ENCODE data around the gene CAPN10. TPM values are rescaled to one million over a fixed set of nuclear protein-coding genes. Genes with fewer than 3 reads are reported as not detected.
"Not testable (repeated sequence)": the region's sequence is repeated elsewhere in the genome, so short reads cannot be mapped to it uniquely, and the experiment has no call there.

CAPN10 gene
- polyA plus RNA-seq, 4 donors, result 20.5 to 41.1 (median 20.8) TPM

GRCh38 chr2:240601831-240602160 lies 15.3 kb downstream of the CAPN10 start:
- DNase-seq (ENCODE audit: low read depth in 4 of 4, low spot score in 3 of 4), result no peak

DNA sequence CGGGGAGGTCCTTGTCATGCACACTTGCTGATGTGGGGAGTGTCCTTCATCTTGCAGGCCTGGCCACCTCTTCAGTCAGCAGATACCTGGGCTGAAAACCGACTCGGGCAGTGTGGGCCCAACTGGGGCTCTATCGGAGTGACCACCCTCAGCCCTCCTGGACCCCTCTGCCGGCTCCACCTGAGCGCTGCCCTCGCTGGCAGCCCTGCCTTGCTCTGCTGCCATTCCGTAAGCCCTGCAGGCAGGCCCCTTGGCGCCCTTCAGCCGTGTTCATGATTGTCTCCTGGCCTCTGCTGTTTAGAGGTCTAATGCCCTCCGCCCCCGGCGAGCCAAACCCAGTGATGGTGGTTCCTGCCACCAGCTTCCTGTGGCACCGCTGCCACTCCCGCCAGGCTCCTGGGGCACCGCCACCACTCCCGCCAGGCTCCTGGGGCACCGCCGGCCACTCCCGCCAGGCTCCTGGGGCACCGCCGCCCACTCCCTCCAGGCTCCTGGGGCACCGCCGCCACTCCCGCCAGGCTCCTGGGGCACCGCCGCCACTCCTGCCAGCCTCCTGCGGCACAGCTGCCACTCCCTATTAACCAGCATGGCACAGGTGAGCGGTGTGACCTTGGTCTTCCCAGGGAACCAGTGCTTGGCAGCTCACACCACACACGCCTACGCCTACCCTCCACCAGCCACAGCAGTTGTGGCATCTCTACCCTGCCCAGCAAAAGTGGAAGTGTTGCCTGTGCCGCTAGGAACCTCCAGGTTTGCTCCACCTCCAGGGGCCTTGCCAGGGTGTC lies 15.9 kb downstream of the CAPN10 start:
- DNase-seq (ENCODE audit: low read depth in 4 of 4, low spot score in 3 of 4), result no peak

- DNase-seq (ENCODE audit: low read depth in 4 of 4, low spot score in 3 of 4), result no peak
Measured at GRCh38 chr2:240603081-240603835, 16.7 kb downstream of the CAPN10 start.

- DNase-seq (ENCODE audit: low read depth in 4 of 4, low spot score in 3 of 4), result no peak
Measured at GRCh38 chr2:240603846-240604245, 17.3 kb downstream of the CAPN10 start.

- DNase-seq (ENCODE audit: low read depth in 4 of 4, low spot score in 3 of 4), result peak in 3 of 4 donors; percentile 39 to 59 (median 58)
Measured at GRCh38 chr2:240604291-240604938, 17.9 kb downstream of the CAPN10 start.

DNA sequence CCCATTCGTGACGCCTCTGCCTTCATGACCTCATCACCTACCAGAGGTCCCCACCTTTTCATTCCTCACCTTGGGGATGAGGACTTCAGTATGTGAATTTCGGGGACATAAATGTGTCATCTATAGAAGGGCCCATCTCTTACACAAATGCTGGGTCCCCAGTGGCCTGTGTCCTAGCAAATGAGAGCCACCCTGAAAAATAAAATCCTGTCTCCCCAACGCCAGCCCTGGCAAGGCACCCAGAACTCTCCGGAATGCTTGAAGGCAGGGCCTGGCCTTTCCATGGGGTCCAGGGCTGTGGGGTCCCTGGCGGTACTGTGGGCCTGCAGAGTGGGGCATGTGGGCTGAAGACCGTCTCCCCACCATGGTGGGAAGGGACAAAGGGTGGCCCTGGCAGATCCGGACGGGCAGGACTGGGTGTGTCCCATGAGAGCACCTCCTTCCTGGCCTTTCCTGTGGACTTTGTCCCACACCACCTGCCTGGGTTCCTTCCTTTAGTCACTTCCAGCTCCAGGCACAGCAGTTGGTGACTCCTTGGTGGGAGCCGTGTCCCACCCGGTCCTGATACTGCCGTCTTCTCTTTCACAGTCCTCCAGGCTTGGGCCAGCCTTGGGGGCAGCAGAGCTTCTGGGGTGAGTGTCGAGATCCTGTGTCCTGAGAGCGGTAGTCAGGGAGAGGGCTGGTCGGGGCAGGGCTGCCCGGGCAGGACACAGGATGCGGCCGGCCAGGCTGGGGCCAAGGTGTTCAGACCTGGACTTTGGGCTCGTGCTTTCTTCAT lies 18.6 kb downstream of the CAPN10 start:
- no peak for DNase-seq (ENCODE audit: low read depth in 4 of 4, low spot score in 3 of 4)

DNA sequence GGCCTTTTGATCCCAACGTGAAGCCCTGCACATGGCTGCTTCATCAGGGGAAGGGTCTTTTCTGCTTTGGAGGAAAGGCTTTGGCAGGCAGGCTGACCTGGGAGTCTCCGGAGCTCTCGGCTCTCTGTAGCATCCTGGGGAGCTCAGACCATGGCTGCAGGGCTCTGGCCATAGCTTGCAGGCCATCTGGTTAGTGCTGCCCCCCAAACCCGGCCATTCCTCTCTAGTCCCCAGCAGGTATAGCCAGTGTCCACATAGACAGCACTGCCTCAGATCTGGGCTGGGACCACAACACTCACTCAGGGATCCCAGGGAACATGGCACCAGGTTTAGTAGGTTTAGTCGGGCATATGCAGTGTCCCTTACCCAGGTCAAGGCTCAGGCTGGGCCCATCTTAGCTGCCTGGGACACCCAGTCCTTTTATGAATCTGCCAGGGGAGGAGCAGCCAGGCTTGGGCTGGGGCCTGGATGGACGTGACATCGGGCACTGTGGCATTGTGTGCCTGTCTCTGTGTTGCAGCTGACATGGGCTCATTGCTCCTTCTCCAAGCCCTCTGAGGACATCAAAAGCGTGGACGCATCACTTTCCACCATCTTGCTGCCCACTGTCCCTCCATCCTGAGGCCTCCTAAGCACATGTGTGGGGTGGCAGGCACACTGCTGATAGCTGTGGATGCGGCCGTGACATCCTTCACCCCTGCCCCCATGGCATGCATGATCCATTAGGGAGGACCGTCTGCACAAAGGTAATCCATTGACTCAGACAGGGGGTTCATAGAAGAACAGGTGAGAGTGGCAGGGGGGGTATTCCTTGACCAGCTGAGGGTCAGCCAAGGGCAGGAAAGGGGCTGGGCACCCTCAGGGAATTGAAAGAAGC lies 19.6 kb downstream of the CAPN10 start:
- no peak for DNase-seq (ENCODE audit: low read depth in 4 of 4, low spot score in 3 of 4)

- no peak for DNase-seq (ENCODE audit: low read depth in 4 of 4, low spot score in 3 of 4)
Measured at GRCh38 chr2:240611601-240612210, 25.2 kb downstream of the CAPN10 start.

GRCh38 chr2:240613781-240614180 lies 27.2 kb downstream of the CAPN10 start:
- no peak for DNase-seq (ENCODE audit: low read depth in 4 of 4, low spot score in 3 of 4)

DNA sequence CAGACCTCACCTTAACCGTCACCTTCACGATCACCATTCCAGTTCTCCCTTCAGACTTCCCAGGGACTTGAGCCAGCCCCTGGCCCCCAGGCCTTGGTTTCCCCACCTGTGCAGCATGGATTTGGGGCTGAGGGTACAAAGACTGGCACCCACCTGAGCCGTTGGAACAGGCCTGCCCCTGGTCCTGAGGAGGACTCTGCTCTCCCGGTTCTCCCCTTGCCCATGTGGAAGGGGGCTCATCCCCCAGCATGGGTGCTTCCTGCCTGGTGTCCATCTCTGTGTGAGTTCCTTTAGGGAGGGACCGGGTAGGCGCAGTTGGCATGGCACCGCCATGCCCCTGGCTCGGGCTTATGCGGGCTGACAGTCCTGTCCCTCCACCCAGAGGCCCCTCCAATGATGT lies 27.9 kb downstream of the CAPN10 start:
- no peak for DNase-seq (ENCODE audit: low read depth in 4 of 4, low spot score in 3 of 4)

DNA sequence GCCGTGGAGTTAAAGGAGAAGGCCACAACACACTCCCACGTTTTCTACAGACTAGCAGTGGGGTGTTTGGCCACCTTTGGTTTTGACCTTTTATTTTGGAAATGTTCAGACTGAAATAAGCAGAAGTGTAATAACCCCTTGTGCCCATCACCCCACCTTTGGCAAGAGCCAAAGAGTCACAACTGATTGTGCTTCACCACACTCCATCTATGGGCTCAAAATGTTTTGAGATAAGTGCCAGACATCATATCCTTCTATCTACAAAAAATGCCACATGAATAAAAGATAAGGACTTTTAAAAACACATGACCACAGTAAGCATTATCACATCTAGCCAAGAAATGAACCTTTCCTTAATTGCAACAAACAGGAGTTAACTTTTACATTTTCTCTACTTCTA lies 28.9 kb downstream of the CAPN10 start:
- DNase-seq (ENCODE audit: low read depth in 4 of 4, low spot score in 3 of 4), result no peak

DNA sequence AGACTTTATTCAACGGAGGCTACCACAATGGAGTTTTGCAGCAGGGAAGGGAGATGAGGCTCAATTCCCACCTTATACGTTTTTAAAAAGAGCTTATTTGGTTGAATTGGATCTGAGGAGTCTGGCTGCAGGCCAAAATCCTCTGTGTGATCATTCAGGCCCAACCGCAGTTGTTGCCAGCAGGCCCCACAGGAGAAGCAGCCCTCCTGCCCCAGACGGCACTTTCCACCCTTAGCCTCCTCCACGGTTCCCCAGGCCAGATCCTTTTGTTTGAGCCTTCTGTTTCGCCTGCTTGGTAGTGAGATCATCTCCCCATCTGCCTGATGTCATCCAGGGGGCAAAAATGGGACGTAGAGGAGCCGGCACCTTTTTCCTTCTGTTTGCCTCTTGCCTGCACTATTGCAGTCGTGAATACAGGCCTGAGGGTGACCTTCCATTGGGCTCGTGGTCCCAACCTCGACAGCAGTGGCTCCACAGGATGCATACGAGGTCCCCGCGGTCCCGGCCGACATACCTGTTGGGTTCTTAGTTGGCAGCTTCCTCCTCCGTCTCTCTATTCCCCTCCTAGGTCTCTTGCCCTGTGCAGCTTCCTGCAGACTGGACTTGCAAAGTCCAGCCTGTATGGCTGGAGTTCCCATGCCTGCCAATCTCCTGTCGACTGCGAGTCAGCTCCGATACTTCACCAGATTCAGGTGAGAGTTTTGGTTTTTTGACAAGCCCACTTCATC lies 29.4 kb downstream of the CAPN10 start:
- no peak for DNase-seq (ENCODE audit: low read depth in 4 of 4, low spot score in 3 of 4)

DNA sequence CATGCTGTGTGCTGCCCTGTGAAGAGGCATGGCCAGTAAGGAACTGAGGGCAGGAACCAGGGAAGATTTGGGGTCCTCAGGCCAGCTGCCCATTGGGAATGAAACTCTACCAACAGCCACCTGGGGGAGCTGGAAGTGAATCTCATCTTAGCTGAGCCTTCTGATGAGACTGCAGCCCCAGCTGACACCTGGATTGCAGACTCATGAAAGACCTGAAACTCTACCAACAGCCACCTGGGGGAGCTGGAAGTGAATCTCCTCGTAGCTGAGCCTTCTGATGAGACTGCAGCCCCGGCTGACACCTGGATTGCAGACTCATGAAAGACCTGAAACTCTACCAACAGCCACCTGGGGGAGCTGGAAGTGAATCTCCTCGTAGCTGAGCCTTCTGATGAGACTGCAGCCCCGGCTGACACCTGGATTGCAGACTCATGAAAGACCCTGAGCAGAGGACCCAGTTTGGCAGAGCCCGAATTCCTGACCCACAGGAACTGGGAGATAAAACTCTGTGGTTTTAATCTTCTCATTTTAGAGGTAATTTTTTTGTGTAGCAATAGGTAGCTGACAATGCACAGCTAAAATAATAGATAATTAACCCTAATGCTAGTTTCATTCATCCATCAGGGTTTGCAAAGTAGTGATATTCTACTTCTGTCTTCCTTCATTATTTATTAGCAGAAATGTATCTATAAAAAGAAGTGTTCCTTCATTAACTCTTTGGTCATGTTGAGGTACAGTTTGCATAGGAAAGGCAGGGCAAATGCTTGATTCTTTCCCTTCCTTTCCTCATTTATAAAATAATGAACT lies 30.5 kb downstream of the CAPN10 start:
- not testable (repeated sequence) for DNase-seq (ENCODE audit: low read depth in 4 of 4, low spot score in 3 of 4)

DNA sequence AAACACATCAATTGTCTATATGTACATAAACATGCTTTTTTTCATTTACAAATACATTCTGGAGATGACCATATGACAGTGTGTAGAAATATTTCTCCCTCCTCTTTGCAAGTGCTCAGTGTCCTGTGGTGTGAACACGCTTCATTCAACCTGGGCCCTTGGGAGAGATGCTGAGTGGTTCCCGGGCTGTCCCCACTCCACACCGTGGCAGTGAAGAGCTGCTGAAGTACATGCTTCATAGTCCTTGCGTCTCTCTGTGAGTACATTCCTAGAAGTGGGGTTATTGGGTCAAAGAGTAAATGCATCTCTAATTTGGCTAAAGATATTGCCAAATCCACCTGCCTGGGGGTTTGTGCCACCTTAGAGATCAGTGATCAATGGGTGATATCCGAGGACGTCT lies 32.2 kb downstream of the CAPN10 start:
- no peak for DNase-seq (ENCODE audit: low read depth in 4 of 4, low spot score in 3 of 4)

DNA sequence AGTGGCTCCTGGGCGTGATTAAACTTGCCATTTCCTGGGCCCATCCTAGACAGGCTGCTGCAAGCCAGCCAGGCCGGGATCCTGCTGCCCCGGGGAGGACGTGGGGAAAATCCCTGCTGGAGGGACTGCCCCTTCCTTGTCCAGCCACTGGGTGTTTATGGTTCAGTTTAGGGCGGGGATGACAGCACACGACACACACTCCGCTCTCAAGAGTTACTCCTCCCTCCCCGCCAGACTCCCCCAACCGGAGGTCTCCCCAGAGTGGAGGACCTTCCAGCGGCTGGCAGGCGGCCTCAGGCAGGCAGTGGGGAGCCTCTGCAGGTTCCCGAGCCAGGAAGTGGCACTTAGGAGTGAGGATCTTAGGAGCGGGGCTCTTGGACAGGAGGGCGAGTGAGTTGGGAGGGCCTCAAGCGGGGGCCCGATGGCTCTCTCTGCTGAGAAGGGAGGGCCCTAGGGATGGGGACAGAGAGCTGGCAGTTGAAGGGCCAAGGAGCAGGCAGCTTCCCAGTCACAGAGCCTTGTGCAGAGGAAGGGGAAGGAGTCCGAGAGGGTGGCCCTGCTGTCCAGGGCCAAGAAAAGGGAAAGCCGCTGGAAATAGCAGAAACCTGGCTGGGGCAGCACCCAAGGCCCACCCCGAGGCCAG lies 33.1 kb downstream of the CAPN10 start:
- no peak for DNase-seq (ENCODE audit: low read depth in 4 of 4, low spot score in 3 of 4)

DNA sequence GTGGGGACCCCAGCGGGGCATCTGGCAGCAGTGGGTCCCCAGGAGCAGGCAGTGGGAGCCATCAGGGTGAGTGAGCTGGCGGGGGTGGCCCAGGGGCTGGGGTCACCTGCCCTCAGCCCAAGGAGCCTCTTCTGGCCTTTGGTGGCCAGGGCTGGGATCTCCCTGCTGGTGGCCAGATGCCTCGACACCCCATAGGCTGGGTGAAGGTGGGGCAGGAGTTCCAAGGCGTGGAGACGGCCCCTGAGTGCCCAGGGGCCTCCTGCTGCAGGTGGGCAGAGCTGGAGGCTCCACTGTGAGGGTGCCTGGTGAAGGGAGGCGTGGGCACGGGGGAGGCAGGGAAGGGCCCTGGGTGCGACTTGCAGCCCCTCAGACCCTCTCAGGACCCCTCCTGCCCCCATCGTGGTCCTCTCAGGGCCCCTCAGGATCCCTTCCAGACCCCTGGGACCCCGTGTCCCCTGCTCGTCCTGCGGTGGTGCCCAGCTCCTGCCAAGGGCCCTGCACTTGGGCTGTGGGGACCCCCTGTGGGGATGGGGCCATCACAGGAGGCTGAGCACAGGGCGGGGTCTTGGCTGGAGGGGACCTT lies 33.7 kb downstream of the CAPN10 start:
- no peak for DNase-seq (ENCODE audit: low read depth in 4 of 4, low spot score in 3 of 4)

GRCh38 chr2:240620859-240621258 lies 34.3 kb downstream of the CAPN10 start:
- DNase-seq (ENCODE audit: low read depth in 4 of 4, low spot score in 3 of 4), result no peak

All from left renal pelvis (tissue), 4 donors.